Stimulated activated memory B cell treated with anti-CD40 and anti-IgM and Interleukin-4, amounts not matched to agents 10 μg/mL and 1 μg/mL and 100 μg/mL, for 72 hours (primary cell): ENCODE measurements around the gene PRKCH.

Experiments used
- ATAC-seq: fragments of 150-1000 bp; cut with Tn5 transposase; 2 replicates; pipeline ENCODE4 v1.10.0; 2021
- H3K27ac Mint-ChIP-seq: one replicate; pipeline ENCODE4 v1.8.0; 2022; ENCODE audit warnings: mild to moderate bottlenecking, mixed read lengths
- H3K27me3 Mint-ChIP-seq: one replicate; pipeline ENCODE4 v1.8.0; 2022; ENCODE audit warnings: mixed read lengths
- H3K36me3 Mint-ChIP-seq: one replicate; pipeline ENCODE4 v1.8.0; 2022; ENCODE audit warnings: mixed read lengths
- H3K4me1 Mint-ChIP-seq: one replicate; pipeline ENCODE4 v1.8.0; 2022; ENCODE audit warnings: mixed read lengths
- H3K4me3 Mint-ChIP-seq: one replicate; pipeline ENCODE4 v1.8.0; 2022; ENCODE audit warnings: mild to moderate bottlenecking, moderate library complexity, mixed read lengths
- H3K9me3 Mint-ChIP-seq: one replicate; pipeline ENCODE4 v1.8.0; 2022; ENCODE audit warnings: mixed read lengths

PRKCH gene

DNA sequence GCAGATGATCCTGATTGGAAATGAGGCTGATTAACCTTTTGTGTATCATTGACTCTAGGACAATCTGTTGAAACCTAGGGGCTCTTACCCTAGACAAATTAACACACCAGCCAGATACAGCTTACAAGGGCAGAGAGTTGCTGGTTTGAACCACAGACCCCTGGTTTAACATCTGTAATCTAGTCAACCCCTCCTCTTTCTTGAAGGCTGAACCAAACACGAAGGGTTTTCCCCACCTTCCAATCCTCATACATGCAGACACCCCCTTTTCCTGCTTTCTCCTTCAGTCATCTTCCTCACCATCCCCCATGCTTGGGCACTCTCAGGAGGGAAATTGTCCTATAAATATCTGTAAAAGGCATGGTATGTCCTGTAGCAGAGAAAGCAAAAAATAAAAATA is 247.9 kb downstream of the PRKCH start:
- Mint-ChIP-seq H3K4me1 (peaks cover 57% of the 10 kb centered on the region), H3K9me3 (no peaks in the 10 kb centered on the region), H3K27ac (peak overlapping the region; percentile 83), H3K4me3 (peak overlapping the region; percentile 33), H3K27me3 (no peaks in the 10 kb centered on the region), H3K36me3 (no peaks in the 10 kb centered on the region)
- ATAC-seq = no peak

DNA sequence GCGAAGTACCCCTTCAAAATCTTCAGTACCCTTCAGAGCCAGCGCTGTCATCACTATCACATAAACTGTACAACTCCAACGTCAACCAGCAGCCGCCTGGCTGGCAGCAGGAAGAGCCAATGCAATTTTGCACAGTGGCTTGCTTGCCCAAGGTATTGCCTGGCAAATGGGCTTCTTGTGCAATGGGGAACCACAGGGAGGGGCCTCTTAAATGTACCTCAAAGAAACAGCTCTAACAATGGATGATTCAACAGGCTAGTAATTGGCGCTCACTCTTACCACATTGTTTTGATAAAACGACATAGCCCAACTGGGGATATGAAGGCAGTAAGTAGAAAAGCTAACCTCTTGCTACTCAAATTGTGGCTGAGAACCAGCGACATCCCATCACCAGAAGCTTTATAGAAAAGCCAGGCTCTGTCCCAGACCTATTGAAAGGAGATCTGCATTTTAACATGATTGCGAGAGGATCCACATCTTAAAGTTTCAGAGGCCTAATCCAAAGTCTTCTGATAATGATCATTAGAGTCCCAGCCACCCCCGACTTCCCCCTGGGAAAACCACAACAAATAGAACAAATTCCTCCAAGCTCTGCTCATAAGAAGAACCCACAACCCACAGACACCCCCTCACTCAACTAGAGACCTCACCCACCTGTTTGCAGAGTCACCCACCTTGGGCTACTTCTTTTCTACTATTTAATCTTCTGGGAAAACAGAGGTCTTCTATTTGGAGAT is 248.6 kb downstream of the PRKCH start:
- no peak for ATAC-seq
- peak overlapping the region; percentile 83 for H3K27ac Mint-ChIP-seq
- no peak overlapping the region for H3K4me3 Mint-ChIP-seq
- peaks cover 53% of the 10 kb centered on the region for H3K4me1 Mint-ChIP-seq
- H3K9me3 Mint-ChIP-seq = no peaks in the 10 kb centered on the region
- no peaks in the 10 kb centered on the region for H3K36me3 Mint-ChIP-seq
- no peaks in the 10 kb centered on the region for H3K27me3 Mint-ChIP-seq

DNA sequence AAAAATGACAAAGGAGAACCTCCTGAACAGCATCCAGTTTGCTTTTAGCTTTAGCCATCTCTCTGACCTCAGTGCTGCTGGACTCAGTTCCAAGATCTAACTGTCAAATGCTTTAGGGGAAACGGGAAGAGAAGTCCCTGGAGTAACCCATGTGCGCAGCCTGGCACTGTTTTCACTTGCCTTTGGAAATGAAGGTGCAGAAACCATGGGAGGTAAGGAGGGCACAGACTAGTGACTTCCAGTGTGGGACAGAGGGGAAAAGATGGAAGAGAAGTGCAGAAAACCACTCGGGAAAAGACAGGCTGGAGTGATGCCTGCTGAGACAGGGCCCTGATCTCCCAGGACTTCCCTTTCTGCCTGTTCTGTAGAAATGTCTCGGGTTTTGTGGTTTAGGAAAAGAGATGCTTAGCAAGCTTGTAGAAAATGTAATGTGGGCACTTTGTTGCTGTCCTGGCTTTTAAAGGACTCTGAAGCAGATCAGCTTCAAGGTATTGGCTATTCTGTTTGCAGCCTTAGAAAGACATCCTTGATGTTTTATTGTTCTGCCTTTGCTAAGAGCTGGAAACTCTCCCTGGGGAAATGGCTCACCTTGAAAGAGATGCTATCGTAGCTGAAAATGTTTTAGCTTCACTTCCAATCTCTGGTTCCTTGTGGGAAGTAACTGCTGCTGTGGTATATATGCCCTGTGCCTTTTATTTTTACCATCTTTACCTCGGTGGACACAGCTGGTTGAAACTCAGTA is 249.3 kb downstream of the PRKCH start:
- Mint-ChIP-seq H3K4me3 (no peak overlapping the region), H3K36me3 (no peaks in the 10 kb centered on the region), H3K9me3 (no peaks in the 10 kb centered on the region), H3K4me1 (peaks cover 53% of the 10 kb centered on the region), H3K27me3 (no peaks in the 10 kb centered on the region), H3K27ac (peak overlapping the region; percentile 83)
- ATAC-seq = no peak

DNA sequence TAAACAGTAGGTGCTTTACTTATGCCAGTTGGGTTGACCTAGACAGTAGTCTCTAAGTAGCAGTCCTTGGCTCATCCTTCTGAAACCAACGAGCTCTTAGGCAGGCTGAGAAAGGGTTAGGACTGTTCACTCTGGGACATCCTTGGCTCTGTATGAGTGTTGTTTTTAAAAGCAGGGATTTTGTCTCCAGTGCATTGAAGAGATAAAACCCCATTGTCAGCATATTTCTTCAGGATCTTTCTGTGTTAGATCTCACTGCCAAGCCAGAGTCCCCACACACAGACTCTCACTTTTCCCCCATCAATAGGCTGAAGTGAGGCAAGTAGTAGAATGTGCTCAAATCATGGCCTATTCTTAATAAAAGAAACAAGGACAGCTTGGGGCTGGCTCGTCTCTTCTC is 250.5 kb downstream of the PRKCH start:
- peak overlapping the region; percentile 76 for H3K27ac Mint-ChIP-seq
- no peaks in the 10 kb centered on the region for H3K9me3 Mint-ChIP-seq
- H3K4me3 Mint-ChIP-seq = no peak overlapping the region
- ATAC-seq = no peak
- no peaks in the 10 kb centered on the region for H3K27me3 Mint-ChIP-seq
- H3K4me1 Mint-ChIP-seq = peaks cover 53% of the 10 kb centered on the region
- no peaks in the 10 kb centered on the region for H3K36me3 Mint-ChIP-seq

DNA sequence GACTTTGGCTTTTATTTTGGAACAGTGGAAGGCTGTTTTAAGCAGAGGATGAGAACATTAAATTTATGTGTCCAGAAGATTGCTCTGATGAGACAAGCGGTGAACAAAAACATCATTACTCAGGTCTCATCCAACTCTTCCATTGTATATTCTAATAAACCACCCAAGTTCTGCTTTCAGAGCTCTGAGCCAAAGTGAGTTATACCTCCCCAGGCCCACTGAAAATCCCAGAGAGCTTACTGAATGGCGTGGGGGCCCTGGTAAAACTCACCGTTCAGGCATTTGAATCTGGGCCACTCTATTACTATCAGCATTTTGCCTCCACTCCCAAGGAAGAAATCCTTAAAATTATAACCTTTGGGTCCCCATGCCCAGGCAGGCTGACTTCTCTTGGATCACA is 251.9 kb downstream of the PRKCH start:
- no peak for ATAC-seq
- H3K27ac Mint-ChIP-seq = peak overlapping the region; percentile 76
- H3K9me3 Mint-ChIP-seq = no peaks in the 10 kb centered on the region
- no peaks in the 10 kb centered on the region for H3K27me3 Mint-ChIP-seq
- H3K36me3 Mint-ChIP-seq = no peaks in the 10 kb centered on the region
- no peak overlapping the region for H3K4me3 Mint-ChIP-seq
- peaks cover 40% of the 10 kb centered on the region for H3K4me1 Mint-ChIP-seq

DNA sequence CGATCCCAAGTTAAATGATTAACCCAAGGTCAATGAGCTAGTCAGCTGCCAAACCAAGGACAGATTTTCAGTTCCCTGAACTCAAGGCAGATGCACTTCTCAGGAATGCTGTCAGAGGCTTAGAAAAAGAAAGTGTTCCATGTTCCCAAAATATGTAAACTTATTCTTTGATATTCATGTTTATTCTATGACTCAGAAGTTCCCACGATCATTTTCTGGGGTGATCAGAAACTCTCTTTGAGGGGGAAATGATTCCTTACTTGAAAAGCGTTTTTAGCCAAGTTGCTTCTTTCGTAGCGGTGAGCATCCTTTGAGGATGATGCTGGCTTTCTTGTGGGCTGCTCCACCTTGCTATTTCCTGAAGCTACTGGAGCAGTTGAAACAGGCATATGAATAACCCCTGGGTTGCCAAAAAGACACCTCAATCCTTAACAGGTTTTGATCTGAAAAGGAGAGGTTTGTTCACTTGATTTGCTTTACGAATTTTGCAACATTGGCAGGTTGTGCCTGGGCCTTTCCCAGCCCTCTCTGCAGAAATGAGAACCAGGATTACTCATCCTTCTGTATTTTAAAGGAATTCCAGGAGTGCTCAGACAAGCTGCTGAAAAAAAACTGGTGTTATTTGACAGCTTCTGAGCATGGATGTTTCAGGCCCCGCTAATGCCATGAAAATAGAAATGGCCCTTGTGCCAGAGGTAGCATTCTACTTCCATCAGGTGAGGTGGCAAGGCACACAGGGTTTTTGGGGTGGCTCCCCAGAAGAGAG is 252.6 kb downstream of the PRKCH start:
- ATAC-seq = no peak
- H3K9me3 Mint-ChIP-seq = no peaks in the 10 kb centered on the region
- H3K27me3 Mint-ChIP-seq = no peaks in the 10 kb centered on the region
- H3K4me3 Mint-ChIP-seq = no peak overlapping the region
- H3K27ac Mint-ChIP-seq = peak overlapping the region; percentile 76
- no peaks in the 10 kb centered on the region for H3K36me3 Mint-ChIP-seq
- H3K4me1 Mint-ChIP-seq = peaks cover 33% of the 10 kb centered on the region

DNA sequence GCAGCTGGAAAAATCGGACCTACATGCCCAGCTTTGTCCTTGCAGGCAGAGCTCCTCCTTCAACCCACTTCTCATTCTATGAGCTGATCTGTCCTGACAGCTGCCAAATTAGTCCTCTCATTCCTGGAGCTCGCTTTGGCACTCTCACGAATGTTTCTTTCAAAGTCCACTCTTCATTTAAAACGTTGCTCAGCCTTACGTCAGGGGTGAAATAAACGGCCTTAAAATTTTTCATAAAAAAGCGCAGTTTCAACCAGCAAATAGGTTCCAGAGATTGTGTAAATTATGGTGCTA is 253.1 kb downstream of the PRKCH start:
- Mint-ChIP-seq H3K36me3 (no peaks in the 10 kb centered on the region), H3K27ac (no peak overlapping the region), H3K27me3 (no peaks in the 10 kb centered on the region), H3K9me3 (no peaks in the 10 kb centered on the region), H3K4me3 (no peak overlapping the region), H3K4me1 (peaks cover 28% of the 10 kb centered on the region)
- no peak for ATAC-seq

DNA sequence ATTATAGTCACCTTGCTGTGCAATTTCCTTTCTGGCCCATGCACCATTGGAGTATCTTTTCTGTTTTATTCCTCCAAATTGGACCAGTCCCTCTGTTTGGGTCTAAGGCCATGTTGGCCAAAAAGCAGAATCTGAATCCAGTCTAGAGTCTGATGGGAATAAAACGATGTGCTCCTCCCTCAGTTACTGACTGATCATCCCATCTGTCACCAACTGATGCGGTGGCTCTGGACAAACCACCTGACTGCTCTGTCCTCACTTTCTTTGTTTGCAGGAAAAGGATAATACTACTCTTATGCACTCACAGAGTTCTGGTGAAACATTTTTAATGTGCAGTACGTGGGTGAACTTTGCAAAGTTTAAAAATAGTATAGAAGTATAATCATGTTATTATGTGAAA is 253.7 kb downstream of the PRKCH start:
- no peak overlapping the region for H3K27ac Mint-ChIP-seq

DNA sequence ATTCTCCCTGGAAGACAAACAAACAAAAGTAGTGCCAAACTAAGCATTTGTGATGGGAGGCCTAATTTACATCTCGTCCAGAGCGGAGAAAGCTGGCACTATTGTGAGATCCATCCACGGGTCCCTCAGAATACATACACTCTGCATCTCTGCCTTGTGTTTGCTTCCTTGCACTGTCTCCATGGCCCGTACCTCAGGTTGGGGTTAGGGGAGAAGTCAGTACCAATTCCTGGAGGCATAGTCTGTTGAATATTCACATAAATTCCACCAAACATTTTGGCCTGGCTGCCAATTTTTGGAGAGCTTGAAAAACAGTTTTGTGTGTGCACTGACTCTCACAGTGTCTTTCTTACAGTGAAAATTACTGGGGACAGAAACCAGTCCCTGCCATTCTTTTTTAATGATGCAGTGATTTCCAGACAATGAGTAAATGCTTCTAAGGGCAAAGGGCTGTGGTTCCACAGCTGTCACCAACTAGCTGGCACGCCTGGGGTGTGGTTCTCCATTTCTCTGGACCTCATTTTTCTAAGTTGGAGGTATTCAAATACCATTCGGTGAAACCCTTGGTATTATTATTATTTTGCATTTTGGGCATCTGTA is 254.3 kb downstream of the PRKCH start:
- Mint-ChIP-seq H3K27ac (peak overlapping the region; percentile 67), H3K9me3 (no peaks in the 10 kb centered on the region), H3K4me1 (peaks cover 24% of the 10 kb centered on the region), H3K36me3 (no peaks in the 10 kb centered on the region), H3K27me3 (no peaks in the 10 kb centered on the region), H3K4me3 (no peak overlapping the region)
- no peak for ATAC-seq

More for the DNA sequence above, 253.7 kb downstream of the PRKCH start:
- Mint-ChIP-seq H3K4me3 (no peak overlapping the region), H3K4me1 (peaks cover 24% of the 10 kb centered on the region), H3K9me3 (no peaks in the 10 kb centered on the region), H3K36me3 (no peaks in the 10 kb centered on the region), H3K27me3 (no peaks in the 10 kb centered on the region)
- no peak for ATAC-seq

DNA sequence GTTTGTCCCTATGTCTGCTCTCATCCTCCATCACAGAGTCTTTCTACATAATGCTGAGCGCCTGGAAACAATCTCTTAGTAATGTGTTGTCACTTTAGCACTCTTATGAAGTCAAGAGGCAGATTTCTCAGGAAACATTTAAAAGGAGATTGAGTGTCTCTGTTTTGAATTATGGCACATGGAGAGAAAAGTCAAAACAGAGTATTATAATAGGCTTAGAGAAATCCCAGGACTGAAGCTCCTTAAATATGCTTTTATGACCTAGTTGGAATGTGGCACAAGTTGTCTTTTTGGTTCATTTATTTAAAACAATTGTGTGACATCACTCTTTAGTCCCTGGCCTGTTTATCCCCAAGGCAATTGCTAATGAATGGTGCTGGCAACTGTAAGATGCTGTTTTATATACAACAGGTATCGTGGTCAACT is 256.1 kb downstream of the PRKCH start:
- Mint-ChIP-seq H3K4me1 (peaks cover 16% of the 10 kb centered on the region), H3K27me3 (no peaks in the 10 kb centered on the region), H3K27ac (no peak overlapping the region), H3K36me3 (no peaks in the 10 kb centered on the region), H3K9me3 (no peaks in the 10 kb centered on the region), H3K4me3 (no peak overlapping the region)
- no peak for ATAC-seq

DNA sequence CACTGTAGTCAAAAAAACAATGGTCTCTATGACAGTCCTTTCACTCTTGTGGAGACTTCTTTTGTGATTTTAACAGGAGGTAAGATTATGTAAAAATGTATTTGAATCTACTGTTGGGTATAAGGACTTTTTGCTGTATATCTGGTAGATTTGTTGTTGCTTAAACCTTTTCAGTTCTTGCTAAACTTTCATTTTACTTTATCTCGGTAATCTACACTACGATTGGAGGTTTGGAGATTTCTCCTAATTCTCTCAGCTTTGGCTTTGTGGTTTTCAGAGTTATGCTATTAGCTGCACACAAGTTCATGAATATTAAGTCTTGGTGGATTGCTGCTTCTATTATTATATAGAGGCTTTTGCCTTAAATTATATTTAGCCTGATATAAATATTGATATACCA is 257.4 kb downstream of the PRKCH start:
- ATAC-seq = no peak
- H3K27ac Mint-ChIP-seq = no peak overlapping the region
- no peaks in the 10 kb centered on the region for H3K27me3 Mint-ChIP-seq
- no peaks in the 10 kb centered on the region for H3K9me3 Mint-ChIP-seq
- H3K4me1 Mint-ChIP-seq = peaks cover 10% of the 10 kb centered on the region
- no peaks in the 10 kb centered on the region for H3K36me3 Mint-ChIP-seq
- H3K4me3 Mint-ChIP-seq = no peak overlapping the region

DNA sequence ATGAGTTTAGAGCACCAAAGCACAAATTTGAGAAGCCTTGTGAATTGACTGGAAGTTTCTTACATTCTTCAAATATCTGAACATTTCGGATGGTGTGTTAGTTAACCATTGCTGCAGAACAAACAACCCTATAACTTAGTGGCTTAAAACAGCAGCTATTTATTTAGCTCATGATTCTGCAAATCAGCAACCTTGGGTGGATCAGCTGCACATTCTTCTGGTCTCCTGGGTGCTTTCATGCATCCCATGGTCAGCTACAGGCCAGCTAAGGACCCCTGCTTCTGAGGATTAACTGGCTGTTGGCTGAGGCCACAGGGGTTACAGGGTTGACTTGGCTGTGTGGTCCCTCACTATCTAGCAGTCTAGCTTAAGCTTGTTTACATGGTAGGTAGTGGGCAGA is 260.0 kb downstream of the PRKCH start:
- no peak overlapping the region for H3K4me3 Mint-ChIP-seq
- H3K9me3 Mint-ChIP-seq = no peaks in the 10 kb centered on the region
- H3K36me3 Mint-ChIP-seq = no peaks in the 10 kb centered on the region
- no peak for ATAC-seq
- peaks cover 10% of the 10 kb centered on the region for H3K4me1 Mint-ChIP-seq
- H3K27me3 Mint-ChIP-seq = no peaks in the 10 kb centered on the region
- no peak overlapping the region for H3K27ac Mint-ChIP-seq

DNA sequence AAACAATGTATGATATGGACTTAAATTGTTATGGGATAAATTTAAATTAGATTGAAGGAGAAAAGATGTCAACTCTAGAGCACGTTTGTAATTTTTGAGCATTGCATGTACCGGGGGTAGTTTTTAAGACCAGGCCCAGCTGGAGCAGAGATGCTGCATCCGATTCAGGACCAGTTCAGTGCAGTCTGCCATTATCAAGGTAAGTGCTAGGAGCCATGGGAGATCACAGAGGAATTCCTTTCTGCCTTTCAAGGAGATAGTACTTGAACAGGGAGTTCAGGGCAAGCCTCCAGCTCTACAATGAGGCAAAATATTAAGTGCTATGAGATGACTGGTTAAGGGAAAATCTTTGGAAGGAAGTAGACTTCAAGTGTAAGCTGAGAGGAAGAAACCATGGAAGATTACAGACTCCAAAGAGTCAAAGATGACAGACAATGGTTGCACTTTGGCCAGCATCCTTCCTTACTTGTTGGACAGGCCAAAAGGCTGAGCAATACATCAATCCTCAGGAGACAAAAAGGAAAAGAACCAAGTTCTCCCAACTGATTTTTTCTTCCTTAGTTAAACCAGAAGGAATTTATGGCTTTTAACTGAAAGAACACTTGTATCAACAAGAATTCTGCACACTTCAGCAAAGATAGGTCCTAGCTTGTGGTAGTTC is 260.7 kb downstream of the PRKCH start:
- no peaks in the 10 kb centered on the region for H3K27me3 Mint-ChIP-seq
- H3K4me1 Mint-ChIP-seq = peaks cover 10% of the 10 kb centered on the region
- H3K36me3 Mint-ChIP-seq = no peaks in the 10 kb centered on the region
- ATAC-seq = no peak
- no peak overlapping the region for H3K4me3 Mint-ChIP-seq
- no peak overlapping the region for H3K27ac Mint-ChIP-seq
- H3K9me3 Mint-ChIP-seq = no peaks in the 10 kb centered on the region

DNA sequence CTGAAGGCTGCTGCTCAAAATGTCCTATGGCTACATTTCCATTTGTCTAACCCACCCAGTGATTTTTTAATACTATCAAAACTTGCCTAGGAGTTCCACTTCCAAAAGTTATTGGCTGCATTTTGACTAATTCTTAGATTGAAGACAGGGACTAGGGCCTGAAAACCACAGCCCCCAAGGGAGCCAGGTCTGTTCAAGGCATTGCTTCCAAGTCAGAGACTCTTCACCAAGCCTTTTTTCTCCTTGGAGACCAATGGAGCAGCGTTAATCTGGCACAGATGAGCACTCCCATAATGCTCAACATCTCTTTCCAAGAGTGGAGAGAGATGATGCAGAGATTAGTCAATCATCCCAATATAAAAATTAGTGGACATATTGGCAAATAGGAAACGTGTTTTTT is 261.4 kb downstream of the PRKCH start:
- H3K4me1 Mint-ChIP-seq = peaks cover 10% of the 10 kb centered on the region
- ATAC-seq = no peak
- no peak overlapping the region for H3K4me3 Mint-ChIP-seq
- no peak overlapping the region for H3K27ac Mint-ChIP-seq
- H3K27me3 Mint-ChIP-seq = no peaks in the 10 kb centered on the region
- H3K9me3 Mint-ChIP-seq = no peaks in the 10 kb centered on the region
- no peaks in the 10 kb centered on the region for H3K36me3 Mint-ChIP-seq

DNA sequence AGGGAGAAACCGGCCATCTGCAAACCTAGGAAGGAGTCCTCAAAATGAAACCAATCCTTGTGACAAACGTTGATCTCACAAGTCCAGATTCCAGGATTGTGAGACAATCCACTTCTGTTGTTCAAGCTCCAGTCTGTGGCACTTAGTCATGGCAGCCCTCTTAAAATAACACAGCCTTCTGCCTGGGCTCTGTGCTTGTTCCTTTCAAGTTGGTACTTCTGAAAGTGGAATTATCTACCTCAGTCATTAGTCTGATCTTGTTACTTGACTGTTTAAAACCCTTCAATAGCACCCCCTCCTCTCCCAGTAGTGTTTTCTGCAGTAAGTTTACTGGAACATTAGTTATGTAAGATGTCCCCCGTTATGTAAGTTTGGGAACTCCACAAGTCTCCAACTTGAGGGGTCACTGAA is 263.0 kb downstream of the PRKCH start:
- H3K4me1 Mint-ChIP-seq = peaks cover 11% of the 10 kb centered on the region
- peak overlapping the region; percentile 26 for H3K27ac Mint-ChIP-seq
- H3K9me3 Mint-ChIP-seq = no peaks in the 10 kb centered on the region
- no peaks in the 10 kb centered on the region for H3K36me3 Mint-ChIP-seq
- no peak for ATAC-seq
- H3K27me3 Mint-ChIP-seq = no peaks in the 10 kb centered on the region
- no peak overlapping the region for H3K4me3 Mint-ChIP-seq
